Effector memory CD8-positive, alpha-beta T cell (primary cell): ENCODE measurements around the gene CRYGN.

Source experiments
- ATAC-seq: fragments of 150-1000 bp; cut with Tn5 transposase; replicated peaks from 2 replicates; pipeline ENCODE4 v1.10.0; 2021; ENCODE audit warnings: mild to moderate bottlenecking, moderate library complexity
- DNase-seq, 3 experiments: peaks; one replicate each; pipeline ENCODE4 v3.0.0; 2021
- H3K27ac Mint-ChIP-seq, 2 donors: one replicate each; pipeline ENCODE4 v1.8.0; 2022; ENCODE audit warnings: mild to moderate bottlenecking in 2 of 2, mixed read lengths in 2 of 2, moderate library complexity in 2 of 2
- H3K27me3 Mint-ChIP-seq, 2 donors: one replicate each; pipeline ENCODE4 v1.8.0; 2022; ENCODE audit warnings: mixed read lengths in 2 of 2
- H3K36me3 Mint-ChIP-seq: one replicate; pipeline ENCODE4 v1.8.0; 2022; ENCODE audit warnings: mild to moderate bottlenecking, moderate library complexity, mixed read lengths; ENCODE audit not compliant: insufficient read depth
- H3K4me1 Mint-ChIP-seq, 2 donors: one replicate each; pipeline ENCODE4 v1.8.0; 2022; ENCODE audit warnings: low read depth in 2 of 2, mixed read lengths in 2 of 2
- H3K4me3 Mint-ChIP-seq, 2 donors: one replicate each; pipeline ENCODE4 v1.8.0; 2022; ENCODE audit warnings: mild to moderate bottlenecking in 2 of 2, mixed read lengths in 2 of 2, moderate library complexity in 2 of 2
- H3K9me3 Mint-ChIP-seq, 2 donors: one replicate each; pipeline ENCODE4 v1.8.0; 2022; ENCODE audit warnings: mixed read lengths in 2 of 2

The CRYGN gene

GRCh38 chr7:151470711-151471110, 30.8 kb upstream of the CRYGN start:
- Mint-ChIP-seq H3K4me1 (peaks cover 46 to 49% of the 10 kb centered on the region in 2 donors), H3K4me3 (no peak overlapping the region), H3K36me3 (peaks cover 66% of the 10 kb centered on the region), H3K27ac (peak overlapping the region in 1 of 2 donors; percentile 17), H3K27me3 (no peaks in the 10 kb centered on the region), H3K9me3 (no peaks in the 10 kb centered on the region)
- ATAC-seq, result no peak
- DNase-seq, result no peak

GRCh38 chr7:151469281-151469680, 29.3 kb upstream of the CRYGN start:
- ATAC-seq, result no peak
- Mint-ChIP-seq H3K27me3 (no peaks in the 10 kb centered on the region), H3K4me3 (no peak overlapping the region), H3K36me3 (peaks cover 65% of the 10 kb centered on the region), H3K4me1 (peaks cover 46 to 49% of the 10 kb centered on the region in 2 donors), H3K27ac (peak overlapping the region; percentile 83 to 84), H3K9me3 (peaks cover 0 to under 1% of the 10 kb centered on the region in 2 donors)
- no peak for DNase-seq

GRCh38 chr7:151468217-151469018, 28.5 kb upstream of the CRYGN start:
- H3K36me3 Mint-ChIP-seq, result peaks cover 60% of the 10 kb centered on the region
- DNase-seq, result no peak
- H3K27ac Mint-ChIP-seq, result peak overlapping the region; percentile 76 to 84
- H3K4me3 Mint-ChIP-seq, result peak overlapping the region; percentile 26 to 30
- peaks cover 37 to 47% of the 10 kb centered on the region in 2 donors for H3K4me1 Mint-ChIP-seq
- no peaks in the 10 kb centered on the region for H3K27me3 Mint-ChIP-seq
- peak; percentile 60 for ATAC-seq
- peaks cover 0 to 9% of the 10 kb centered on the region in 2 donors for H3K9me3 Mint-ChIP-seq

GRCh38 chr7:151465169-151465568, 25.2 kb upstream of the CRYGN start:
- no peak overlapping the region for H3K4me3 Mint-ChIP-seq
- DNase-seq (no peak), ATAC-seq (no peak)
- no peak overlapping the region for H3K27ac Mint-ChIP-seq
- H3K4me1 Mint-ChIP-seq, result peaks cover 18 to 26% of the 10 kb centered on the region in 2 donors
- H3K27me3 Mint-ChIP-seq, result no peaks in the 10 kb centered on the region
- H3K36me3 Mint-ChIP-seq, result peaks cover 44% of the 10 kb centered on the region
- H3K9me3 Mint-ChIP-seq, result peaks cover 2 to 15% of the 10 kb centered on the region in 2 donors

- peaks cover 2 to 15% of the 10 kb centered on the region in 2 donors for H3K9me3 Mint-ChIP-seq
- H3K27ac Mint-ChIP-seq, result no peak overlapping the region
- no peak for DNase-seq
- H3K36me3 Mint-ChIP-seq, result peaks cover 20% of the 10 kb centered on the region
- H3K4me1 Mint-ChIP-seq, result peaks cover 6 to 7% of the 10 kb centered on the region in 2 donors
- no peak overlapping the region for H3K4me3 Mint-ChIP-seq
- H3K27me3 Mint-ChIP-seq, result no peaks in the 10 kb centered on the region
- no peak for ATAC-seq
Observed at GRCh38 chr7:151462306-151462779, 22.4 kb upstream of the CRYGN start.

- DNase-seq, result no peak
Observed at GRCh38 chr7:151461942-151462230, 21.9 kb upstream of the CRYGN start.

GRCh38 chr7:151461096-151461941, 21.4 kb upstream of the CRYGN start:
- Mint-ChIP-seq H3K4me1 (peaks cover 7 to 10% of the 10 kb centered on the region in 2 donors), H3K27me3 (no peaks in the 10 kb centered on the region), H3K4me3 (no peak overlapping the region), H3K36me3 (peaks cover 12% of the 10 kb centered on the region), H3K27ac (no peak overlapping the region), H3K9me3 (peaks cover 2 to 15% of the 10 kb centered on the region in 2 donors)
- no peak for DNase-seq
- no peak for ATAC-seq

More at GRCh38 chr7:151461942-151462230, 21.9 kb upstream of the CRYGN start:
- no peak for ATAC-seq
- H3K36me3 Mint-ChIP-seq, result peaks cover 15% of the 10 kb centered on the region
- H3K4me1 Mint-ChIP-seq, result peaks cover 7 to 10% of the 10 kb centered on the region in 2 donors
- H3K27me3 Mint-ChIP-seq, result no peaks in the 10 kb centered on the region
- peaks cover 2 to 15% of the 10 kb centered on the region in 2 donors for H3K9me3 Mint-ChIP-seq
- no peak overlapping the region for H3K4me3 Mint-ChIP-seq
- no peak overlapping the region for H3K27ac Mint-ChIP-seq

- Mint-ChIP-seq H3K4me3 (no peak overlapping the region), H3K36me3 (peaks cover 7% of the 10 kb centered on the region), H3K4me1 (peaks cover 8 to 10% of the 10 kb centered on the region in 2 donors), H3K9me3 (peaks cover 2 to 15% of the 10 kb centered on the region in 2 donors), H3K27me3 (no peaks in the 10 kb centered on the region), H3K27ac (no peak overlapping the region)
- ATAC-seq, result no peak
- DNase-seq, result no peak
Observed at GRCh38 chr7:151460474-151460855, 20.5 kb upstream of the CRYGN start.

- DNase-seq, result no peak
- H3K4me3 Mint-ChIP-seq, result no peak overlapping the region
- peaks cover 2 to 15% of the 10 kb centered on the region in 2 donors for H3K9me3 Mint-ChIP-seq
- peak overlapping the region in 1 of 2 donors; percentile 35 for H3K27ac Mint-ChIP-seq
- H3K36me3 Mint-ChIP-seq, result peaks cover 5% of the 10 kb centered on the region
- ATAC-seq, result no peak
- peaks cover 8 to 10% of the 10 kb centered on the region in 2 donors for H3K4me1 Mint-ChIP-seq
- H3K27me3 Mint-ChIP-seq, result no peaks in the 10 kb centered on the region
Observed at GRCh38 chr7:151459726-151460473, 20.0 kb upstream of the CRYGN start.

GRCh38 chr7:151457534-151457933, 17.6 kb upstream of the CRYGN start:
- Mint-ChIP-seq H3K27ac (peak overlapping the region; percentile 15 to 53), H3K36me3 (no peaks in the 10 kb centered on the region), H3K9me3 (peaks cover 0 to under 1% of the 10 kb centered on the region in 2 donors), H3K4me3 (no peak overlapping the region), H3K27me3 (peaks cover 0 to 2% of the 10 kb centered on the region in 2 donors), H3K4me1 (peaks cover 10% of the 10 kb centered on the region in 2 donors)
- no peak for DNase-seq
- no peak for ATAC-seq

GRCh38 chr7:151456782-151457181, 16.8 kb upstream of the CRYGN start:
- DNase-seq, result no peak
- peak overlapping the region in 1 of 2 donors; percentile 15 for H3K27ac Mint-ChIP-seq
- ATAC-seq, result no peak
- no peak overlapping the region for H3K4me3 Mint-ChIP-seq
- H3K27me3 Mint-ChIP-seq, result peaks cover 0 to 10% of the 10 kb centered on the region in 2 donors
- H3K36me3 Mint-ChIP-seq, result no peaks in the 10 kb centered on the region
- H3K9me3 Mint-ChIP-seq, result no peaks in the 10 kb centered on the region
- H3K4me1 Mint-ChIP-seq, result peaks cover 10% of the 10 kb centered on the region in 2 donors

GRCh38 chr7:151456276-151456675, 16.3 kb upstream of the CRYGN start:
- H3K9me3 Mint-ChIP-seq, result no peaks in the 10 kb centered on the region
- DNase-seq, result no peak
- H3K27ac Mint-ChIP-seq, result no peak overlapping the region
- H3K4me3 Mint-ChIP-seq, result no peak overlapping the region
- H3K27me3 Mint-ChIP-seq, result peaks cover 0 to 10% of the 10 kb centered on the region in 2 donors
- no peak for ATAC-seq
- peaks cover 10% of the 10 kb centered on the region in 2 donors for H3K4me1 Mint-ChIP-seq
- H3K36me3 Mint-ChIP-seq, result no peaks in the 10 kb centered on the region

GRCh38 chr7:151455690-151456089, 15.7 kb upstream of the CRYGN start:
- ATAC-seq (no peak), DNase-seq (no peak)
- H3K9me3 Mint-ChIP-seq, result no peaks in the 10 kb centered on the region
- H3K4me3 Mint-ChIP-seq, result no peak overlapping the region
- H3K27ac Mint-ChIP-seq, result no peak overlapping the region
- H3K27me3 Mint-ChIP-seq, result peaks cover 5 to 10% of the 10 kb centered on the region in 2 donors
- H3K4me1 Mint-ChIP-seq, result peaks cover 10% of the 10 kb centered on the region in 2 donors
- no peaks in the 10 kb centered on the region for H3K36me3 Mint-ChIP-seq
